Breast epithelium (tissue), 3 donors: ENCODE data around the gene LYST.

Source experiments
- CTCF ChIP-seq, 3 donors: fragments of 450-650 bp; IDR thresholded peaks; one replicate each; pipeline ENCODE4 v1.5.1; 2016 to 2017; ENCODE audit warnings: antibody characterized with exemption in 3 of 3, mild to moderate bottlenecking in 3 of 3, moderate library complexity in 3 of 3
- POLR2A ChIP-seq: fragments of 450-650 bp; IDR thresholded peaks from one replicate; pipeline ENCODE4 v1.6.1; 2016; ENCODE audit warnings: antibody characterized with exemption, mild to moderate bottlenecking, moderate library complexity

- no peak for TF ChIP-seq CTCF (IDR thresholded peaks at IDR 0.05)
- no peak for TF ChIP-seq POLR2A
These were observed 127.6 kb downstream of the LYST start for GRCh38 chr1:235739124-235739523.
